ENCODE data around the gene ZNF678.
"Not testable (repeated sequence)": the region's sequence is repeated elsewhere in the genome, so short reads cannot be mapped to it uniquely, and the experiment has no call there.

Gene ZNF678

GRCh38 chr1:227562933-227563323 lies 428 bp upstream of the ZNF678 start:
- Mint-ChIP-seq H3K27ac (peak overlapping the region; percentile 98), H3K4me3 (peak overlapping the region; percentile 94), H3K4me1 (peaks cover 44% of the 10 kb centered on the region), H3K9me3 (peaks cover 4% of the 10 kb centered on the region), H3K36me3 (peaks cover 9% of the 10 kb centered on the region)
- ATAC-seq (no peak), DNase-seq (ENCODE audit: low spot score in 2 of 2) (no peak)

GRCh38 chr1:227567256-227567655 lies 3.9 kb downstream of the ZNF678 start:
- H3K4me3 Mint-ChIP-seq: no peak overlapping the region
- H3K27ac Mint-ChIP-seq: no peak overlapping the region
- peaks cover 32% of the 10 kb centered on the region for H3K4me1 Mint-ChIP-seq
- H3K36me3 Mint-ChIP-seq: peaks cover 9% of the 10 kb centered on the region
- DNase-seq (ENCODE audit: low spot score in 2 of 2): no peak
- ATAC-seq: no peak
- H3K9me3 Mint-ChIP-seq: peaks cover under 1% of the 10 kb centered on the region

GRCh38 chr1:227568593-227568992 lies 5.2 kb downstream of the ZNF678 start:
- H3K4me1 Mint-ChIP-seq: peaks cover 30% of the 10 kb centered on the region
- ATAC-seq (no peak), DNase-seq (ENCODE audit: low spot score in 2 of 2) (no peak)
- H3K4me3 Mint-ChIP-seq: no peak overlapping the region
- peaks cover 3% of the 10 kb centered on the region for H3K36me3 Mint-ChIP-seq
- H3K27ac Mint-ChIP-seq: no peak overlapping the region
- no peaks in the 10 kb centered on the region for H3K9me3 Mint-ChIP-seq

GRCh38 chr1:227572752-227573151 lies 9.4 kb downstream of the ZNF678 start:
- Mint-ChIP-seq H3K4me3 (no peak overlapping the region), H3K9me3 (peaks cover 16% of the 10 kb centered on the region), H3K36me3 (no peaks in the 10 kb centered on the region), H3K4me1 (peaks cover 46% of the 10 kb centered on the region), H3K27ac (no peak overlapping the region)
- no peak for ATAC-seq
- DNase-seq (ENCODE audit: low spot score in 2 of 2): no peak

GRCh38 chr1:227574926-227575325 lies 11.6 kb downstream of the ZNF678 start:
- peaks cover 56% of the 10 kb centered on the region for H3K4me1 Mint-ChIP-seq
- H3K27ac Mint-ChIP-seq: no peak overlapping the region
- no peak overlapping the region for H3K4me3 Mint-ChIP-seq
- no peak for DNase-seq (ENCODE audit: low spot score in 2 of 2)
- peaks cover 19% of the 10 kb centered on the region for H3K9me3 Mint-ChIP-seq
- no peaks in the 10 kb centered on the region for H3K36me3 Mint-ChIP-seq
- no peak for ATAC-seq

GRCh38 chr1:227576189-227576588 lies 12.8 kb downstream of the ZNF678 start:
- peaks cover 50% of the 10 kb centered on the region for H3K4me1 Mint-ChIP-seq
- H3K4me3 Mint-ChIP-seq: no peak overlapping the region
- DNase-seq (ENCODE audit: low spot score in 2 of 2) (no peak), ATAC-seq (no peak)
- H3K9me3 Mint-ChIP-seq: peaks cover 19% of the 10 kb centered on the region
- no peak overlapping the region for H3K27ac Mint-ChIP-seq
- H3K36me3 Mint-ChIP-seq: no peaks in the 10 kb centered on the region

- H3K9me3 Mint-ChIP-seq: peaks cover 19% of the 10 kb centered on the region
- DNase-seq (ENCODE audit: low spot score in 2 of 2) (no peak), ATAC-seq (no peak)
- H3K4me1 Mint-ChIP-seq: peaks cover 50% of the 10 kb centered on the region
- H3K36me3 Mint-ChIP-seq: no peaks in the 10 kb centered on the region
- no peak overlapping the region for H3K27ac Mint-ChIP-seq
- no peak overlapping the region for H3K4me3 Mint-ChIP-seq
Measured at GRCh38 chr1:227577500-227577899, 14.1 kb downstream of the ZNF678 start.

- ATAC-seq (no peak), DNase-seq (ENCODE audit: low spot score in 2 of 2) (no peak)
- H3K27ac Mint-ChIP-seq: no peak overlapping the region
- H3K4me3 Mint-ChIP-seq: no peak overlapping the region
- H3K36me3 Mint-ChIP-seq: no peaks in the 10 kb centered on the region
- peaks cover 12% of the 10 kb centered on the region for H3K4me1 Mint-ChIP-seq
- peaks cover 3% of the 10 kb centered on the region for H3K9me3 Mint-ChIP-seq
Measured at GRCh38 chr1:227583354-227583753, 20.0 kb downstream of the ZNF678 start.

- H3K4me1 Mint-ChIP-seq: no peaks in the 10 kb centered on the region
- DNase-seq (ENCODE audit: low spot score in 2 of 2): no peak
- no peak overlapping the region for H3K4me3 Mint-ChIP-seq
- peaks cover 6% of the 10 kb centered on the region for H3K9me3 Mint-ChIP-seq
- H3K27ac Mint-ChIP-seq: no peak overlapping the region
- H3K36me3 Mint-ChIP-seq: no peaks in the 10 kb centered on the region
- no peak for ATAC-seq
Measured at GRCh38 chr1:227586733-227587132, 23.4 kb downstream of the ZNF678 start.

- Mint-ChIP-seq H3K4me3 (no peak overlapping the region), H3K36me3 (no peaks in the 10 kb centered on the region), H3K27ac (no peak overlapping the region), H3K4me1 (no peaks in the 10 kb centered on the region), H3K9me3 (peaks cover 6% of the 10 kb centered on the region)
- DNase-seq (ENCODE audit: low spot score in 2 of 2) (no peak), ATAC-seq (no peak)
Measured at GRCh38 chr1:227587968-227588367, 24.6 kb downstream of the ZNF678 start.

GRCh38 chr1:227588769-227589168 lies 25.4 kb downstream of the ZNF678 start:
- not testable (repeated sequence) for H3K4me1 Mint-ChIP-seq; H3K27ac Mint-ChIP-seq; H3K4me3 Mint-ChIP-seq; H3K9me3 Mint-ChIP-seq; ATAC-seq; H3K36me3 Mint-ChIP-seq; DNase-seq (ENCODE audit: low spot score in 2 of 2)

GRCh38 chr1:227589777-227590176 lies 26.4 kb downstream of the ZNF678 start:
- not testable (repeated sequence) for H3K27ac Mint-ChIP-seq; H3K4me3 Mint-ChIP-seq; DNase-seq (ENCODE audit: low spot score in 2 of 2); H3K36me3 Mint-ChIP-seq; ATAC-seq; H3K9me3 Mint-ChIP-seq; H3K4me1 Mint-ChIP-seq

- not testable (repeated sequence) for ATAC-seq; H3K4me3 Mint-ChIP-seq; DNase-seq (ENCODE audit: low spot score in 2 of 2); H3K27ac Mint-ChIP-seq; H3K36me3 Mint-ChIP-seq
- Mint-ChIP-seq H3K4me1 (peaks cover 12% of the 10 kb centered on the region), H3K9me3 (peaks cover 25% of the 10 kb centered on the region)
Measured at GRCh38 chr1:227596222-227596621, 32.9 kb downstream of the ZNF678 start.

- Mint-ChIP-seq H3K9me3 (peaks cover 15% of the 10 kb centered on the region), H3K36me3 (no peaks in the 10 kb centered on the region), H3K4me1 (peaks cover 5% of the 10 kb centered on the region), H3K4me3 (no peak overlapping the region), H3K27ac (no peak overlapping the region)
- ATAC-seq (no peak), DNase-seq (ENCODE audit: low spot score in 2 of 2) (no peak)
Measured at GRCh38 chr1:227603327-227603726, 40.0 kb downstream of the ZNF678 start.

- Mint-ChIP-seq H3K27ac (no peak overlapping the region), H3K36me3 (no peaks in the 10 kb centered on the region), H3K4me1 (peaks cover 5% of the 10 kb centered on the region), H3K9me3 (peaks cover 11% of the 10 kb centered on the region), H3K4me3 (no peak overlapping the region)
- ATAC-seq (no peak), DNase-seq (ENCODE audit: low spot score in 2 of 2) (no peak)
Measured at GRCh38 chr1:227604446-227604845, 41.1 kb downstream of the ZNF678 start.

GRCh38 chr1:227606271-227606670 lies 42.9 kb downstream of the ZNF678 start:
- not testable (repeated sequence) for DNase-seq (ENCODE audit: low spot score in 2 of 2); H3K27ac Mint-ChIP-seq; H3K4me1 Mint-ChIP-seq; H3K9me3 Mint-ChIP-seq; H3K36me3 Mint-ChIP-seq; H3K4me3 Mint-ChIP-seq; ATAC-seq

GRCh38 chr1:227607336-227607898 lies 44.1 kb downstream of the ZNF678 start:
- H3K36me3 Mint-ChIP-seq: peaks cover 6% of the 10 kb centered on the region
- DNase-seq (ENCODE audit: low spot score in 2 of 2) (no peak), ATAC-seq (no peak)
- H3K4me1 Mint-ChIP-seq: peaks cover 4% of the 10 kb centered on the region
- no peak overlapping the region for H3K4me3 Mint-ChIP-seq
- H3K27ac Mint-ChIP-seq: no peak overlapping the region
- peaks cover 5% of the 10 kb centered on the region for H3K9me3 Mint-ChIP-seq
